Measurements from ENCODE around the gene P2RX1. TPM values are rescaled to one million over a fixed set of nuclear protein-coding genes. Genes with fewer than 3 reads are reported as not detected.

Gene P2RX1
- total and polyA plus RNA-seq, 2 donors (not counting 1 experiment from before 2014, with no cell fraction given), result 25.7 to 84.7 TPM

GRCh38 chr17:3963237-3964201 is 47.3 kb upstream of the P2RX1 start:
- DNase-seq (peak; percentile 90), ATAC-seq (ENCODE audit: low read depth) (peak; percentile 39)
- H3K27ac Mint-ChIP-seq, result peak overlapping the region; percentile 96
- Histone ChIP-seq H3K27me3 (replicated peaks in 1 of 4; ENCODE audit: control extremely low read depth in 1 of 4, control insufficient read depth in 3 of 4, insufficient read depth in 4 of 4, low read length in 3 of 4) (no peaks in the 10 kb centered on the region), H3K4me3 (ENCODE audit: control extremely low read depth in 1 of 5, extremely low read depth in 1 of 5, insufficient read depth in 1 of 5, low read depth in 2 of 5, low read length in 4 of 5) (peak overlapping the region; percentile 84 to 98 (median 92)), H3K36me3 (replicated peaks in 1 of 2; ENCODE audit: control extremely low read depth in 1 of 2, control insufficient read depth in 1 of 2, extremely low read depth in 1 of 2, insufficient read depth in 2 of 2, low read length in 1 of 2) (peaks cover 0 to 31% of the 10 kb centered on the region in 2 experiments), H3K27ac (ENCODE audit: low read length in 2 of 2) (peak overlapping the region; percentile 78 to 81), H3K4me2 (replicated peaks; ENCODE audit: low read depth, low read length, poor library complexity, severe bottlenecking) (peak overlapping the region; percentile 95), H3K79me2 (ENCODE audit: control insufficient read depth, insufficient read depth, low read length) (peaks cover 58% of the 10 kb centered on the region), H4K20me1 (ENCODE audit: control insufficient read depth, insufficient read depth, low read length, poor library complexity, severe bottlenecking) (peaks cover 48% of the 10 kb centered on the region), H3K9ac (ENCODE audit: low read length) (peak overlapping the region; percentile 94), H3K4me1 (ENCODE audit: control insufficient read depth in 2 of 2, insufficient read depth in 2 of 2, low read length in 2 of 2) (peaks cover 67 to 85% of the 10 kb centered on the region in 2 donors), H3K9me3 (ENCODE audit: control extremely low read depth in 1 of 3, control insufficient read depth in 2 of 3, insufficient read depth in 1 of 3, low read length in 2 of 3) (no peaks in the 10 kb centered on the region), H2AFZ (ENCODE audit: insufficient read depth, low read depth, low read length, poor library complexity, severe bottlenecking) (peak overlapping the region; percentile 38)
- intact Hi-C loops (cut with micrococcal nuclease), result loop anchor here (2.0 to 5.0 kb wide), 2 partner anchors 19 to 984 kb away; partner anchors contain the start of gene PFN1
- H3K9me3 Mint-ChIP-seq (ENCODE audit: insufficient read depth), result no peaks in the 10 kb centered on the region
- peak overlapping the region; percentile 98 for H3K4me3 Mint-ChIP-seq
- under 1% methylated on average over 58 of the region's 64 CpGs for WGBS (ENCODE audit: insufficient coverage)
- peaks cover 68% of the 10 kb centered on the region for H3K4me1 Mint-ChIP-seq
- CTCF ChIA-PET, result interaction anchor here (0.7 to 12.2 kb wide), 3 partner anchors 40 to 121 kb away, joined by 3 to 157 read pairs (median 153); partner anchors contain the start of gene P2RX1
- POLR2A ChIA-PET, result interaction anchor here (0.5 to 4.7 kb wide), 6 partner anchors 9 to 985 kb away, joined by 3 to 64 read pairs (median 6); partner anchors contain the start of genes P2RX1 and PFN1
- no peak for TF ChIP-seq EZH2 (IDR thresholded peaks at IDR 0.05; ENCODE audit: borderline replicate concordance, insufficient read depth, low read depth, low read length, poor library complexity, severe bottlenecking)
- TF ChIP-seq CTCF (IDR thresholded peaks at IDR 0.05), result no peak
- no peaks in the 10 kb centered on the region for H3K27me3 Mint-ChIP-seq
